Thyroid gland (tissue), 4 donors: ENCODE data around the gene DDX46. TPM values are rescaled to one million over a fixed set of nuclear protein-coding genes. Genes with fewer than 3 reads are reported as not detected.
A peak's percentile ranks its signal among the peaks of the same experiment; 100 is the strongest.
"Not testable (repeated sequence)": the region's sequence is repeated elsewhere in the genome, so short reads cannot be mapped to it uniquely, and the experiment has no call there.

Experiments used
- DNase-seq, 2 donors: peaks; one replicate each; pipeline ENCODE4 v3.0.0-alpha.2; 2019
- H3K27ac ChIP-seq, 3 donors: fragments of 200-600 bp; sonication (generic); 1 replicate in 2 of 3; 2 replicates in 1 of 3; pipeline ENCODE4 v1.5.1; 2016 to 2019; ENCODE audit warnings: mild to moderate bottlenecking in 1 of 3, moderate library complexity in 1 of 3
- H3K27me3 ChIP-seq: fragments of 200-600 bp; sonication (generic); one replicate; pipeline ENCODE4 v1.5.1; 2019
- H3K36me3 ChIP-seq, 2 donors: fragments of 200-600 bp; sonication (generic); one replicate each; pipeline ENCODE4 v1.5.1; 2016 to 2019
- H3K4me1 ChIP-seq, 2 donors: fragments of 200-600 bp; sonication (generic); one replicate each; pipeline ENCODE4 v1.5.1; 2017 to 2019
- H3K4me3 ChIP-seq, 3 donors: fragments of 200-600 bp; sonication (generic); replicated peaks in 1 of 3; 1 replicate in 2 of 3; 2 replicates in 1 of 3; pipeline ENCODE4 v1.5.1; 2016; ENCODE audit warnings: mild to moderate bottlenecking in 1 of 3
- H3K9me3 ChIP-seq: fragments of 200-600 bp; sonication (generic); one replicate; pipeline ENCODE4 v1.5.1; 2017
- POLR2A ChIP-seq, 2 donors: fragments of 450-650 bp; IDR thresholded peaks; one replicate each; pipeline ENCODE4 v1.6.1; 2017; ENCODE audit warnings: antibody characterized with exemption in 2 of 2, mild to moderate bottlenecking in 2 of 2, moderate library complexity in 1 of 2
- WGBS, 2 donors: methylation state at CpG; one replicate each; pipeline ENCODE4 v1.1.5; 2017; 5-methylcytosine and 5-hydroxymethylcytosine counted together
- intact Hi-C: fragments of 100-400 bp; cut with DNase I; formaldehyde crosslinking; loops from one replicate; pipeline ENCODE4 v1.15.1; 2023
- total RNA-seq, 4 donors: library from RNA; depleted of rRNA; stranded (reverse); fragments of >200 nt; gene quantifications; one replicate each; pipeline ENCODE4 v1.2.3, GENCODE V29; 2016
- TF ChIP-seq, protein P1 (sequence below), 6 experiments: fragments of 200-600 bp in 3 of 6; fragments of 450-650 bp in 3 of 6; sonication (generic) in 3 of 6; IDR thresholded peaks; one replicate each; pipeline ENCODE4 v1.5.1; 2016 to 2019; ENCODE audit warnings: antibody characterized with exemption in 6 of 6, mild to moderate bottlenecking in 2 of 6, inconsistent platforms in 1 of 6, moderate library complexity in 1 of 6

Gene DDX46, protein sequence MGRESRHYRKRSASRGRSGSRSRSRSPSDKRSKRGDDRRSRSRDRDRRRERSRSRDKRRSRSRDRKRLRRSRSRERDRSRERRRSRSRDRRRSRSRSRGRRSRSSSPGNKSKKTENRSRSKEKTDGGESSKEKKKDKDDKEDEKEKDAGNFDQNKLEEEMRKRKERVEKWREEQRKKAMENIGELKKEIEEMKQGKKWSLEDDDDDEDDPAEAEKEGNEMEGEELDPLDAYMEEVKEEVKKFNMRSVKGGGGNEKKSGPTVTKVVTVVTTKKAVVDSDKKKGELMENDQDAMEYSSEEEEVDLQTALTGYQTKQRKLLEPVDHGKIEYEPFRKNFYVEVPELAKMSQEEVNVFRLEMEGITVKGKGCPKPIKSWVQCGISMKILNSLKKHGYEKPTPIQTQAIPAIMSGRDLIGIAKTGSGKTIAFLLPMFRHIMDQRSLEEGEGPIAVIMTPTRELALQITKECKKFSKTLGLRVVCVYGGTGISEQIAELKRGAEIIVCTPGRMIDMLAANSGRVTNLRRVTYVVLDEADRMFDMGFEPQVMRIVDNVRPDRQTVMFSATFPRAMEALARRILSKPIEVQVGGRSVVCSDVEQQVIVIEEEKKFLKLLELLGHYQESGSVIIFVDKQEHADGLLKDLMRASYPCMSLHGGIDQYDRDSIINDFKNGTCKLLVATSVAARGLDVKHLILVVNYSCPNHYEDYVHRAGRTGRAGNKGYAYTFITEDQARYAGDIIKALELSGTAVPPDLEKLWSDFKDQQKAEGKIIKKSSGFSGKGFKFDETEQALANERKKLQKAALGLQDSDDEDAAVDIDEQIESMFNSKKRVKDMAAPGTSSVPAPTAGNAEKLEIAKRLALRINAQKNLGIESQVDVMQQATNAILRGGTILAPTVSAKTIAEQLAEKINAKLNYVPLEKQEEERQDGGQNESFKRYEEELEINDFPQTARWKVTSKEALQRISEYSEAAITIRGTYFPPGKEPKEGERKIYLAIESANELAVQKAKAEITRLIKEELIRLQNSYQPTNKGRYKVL
- total RNA-seq = 10 to 100 TPM; 37.3 to 97.0 (median 63.6) TPM

DNA sequence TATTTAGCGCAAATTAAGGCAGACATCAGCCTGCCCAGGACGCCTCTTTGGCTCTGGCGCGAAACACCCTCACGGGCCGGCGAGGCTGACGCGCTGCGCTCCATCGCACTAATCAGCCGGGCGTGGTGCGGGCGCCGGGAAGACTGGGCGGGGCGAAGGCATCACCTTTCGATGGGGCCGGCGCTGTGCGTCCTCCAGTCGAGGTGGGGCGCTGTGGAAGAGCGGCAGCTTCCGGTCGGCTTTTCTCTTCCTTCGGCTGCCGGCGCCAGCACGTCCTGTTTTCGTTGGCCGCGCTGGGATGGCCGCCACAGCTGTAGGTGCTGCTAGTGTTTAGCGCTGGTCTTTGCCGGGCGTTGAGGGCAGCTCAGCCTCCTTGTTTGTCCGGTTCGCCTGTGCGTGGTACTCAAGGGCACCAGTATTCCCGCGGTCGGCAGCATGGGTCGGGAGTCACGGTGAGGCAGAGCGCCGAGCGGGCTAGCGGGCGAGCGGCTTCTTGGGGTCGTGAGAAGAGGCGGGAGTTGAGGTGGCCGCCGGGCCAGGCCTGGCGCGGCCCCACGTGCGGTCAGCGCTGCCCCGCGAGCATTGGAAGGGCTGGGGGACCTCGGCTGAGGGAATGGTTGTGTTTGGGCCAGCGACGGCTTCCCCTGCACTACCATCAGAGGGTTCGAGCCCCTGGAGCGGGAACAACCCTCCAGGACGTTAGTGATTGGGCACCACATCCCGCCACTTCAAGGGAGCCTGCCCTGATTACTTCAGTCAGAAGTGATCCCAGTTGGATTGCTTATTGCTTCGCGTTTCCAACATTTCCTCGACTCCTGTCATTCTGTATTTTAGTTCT is at the start of gene DDX46:
Gene DDX46 (plus strand): TSS at position 276 of the 838 bp plus-strand sequence. CDS start 160 bp downstream, at position 436.
- no peaks in the 10 kb centered on the region for H3K9me3 ChIP-seq
- H3K27ac ChIP-seq = peak within 1 kb of the TSS in 2 of 3 donors; percentile 53 to 57
- H3K4me3 ChIP-seq = peak within 1 kb of the TSS; percentile 75 to 90 (median 76)
- no peaks in the 10 kb centered on the region for H3K27me3 ChIP-seq
- TF ChIP-seq, protein P1, sequence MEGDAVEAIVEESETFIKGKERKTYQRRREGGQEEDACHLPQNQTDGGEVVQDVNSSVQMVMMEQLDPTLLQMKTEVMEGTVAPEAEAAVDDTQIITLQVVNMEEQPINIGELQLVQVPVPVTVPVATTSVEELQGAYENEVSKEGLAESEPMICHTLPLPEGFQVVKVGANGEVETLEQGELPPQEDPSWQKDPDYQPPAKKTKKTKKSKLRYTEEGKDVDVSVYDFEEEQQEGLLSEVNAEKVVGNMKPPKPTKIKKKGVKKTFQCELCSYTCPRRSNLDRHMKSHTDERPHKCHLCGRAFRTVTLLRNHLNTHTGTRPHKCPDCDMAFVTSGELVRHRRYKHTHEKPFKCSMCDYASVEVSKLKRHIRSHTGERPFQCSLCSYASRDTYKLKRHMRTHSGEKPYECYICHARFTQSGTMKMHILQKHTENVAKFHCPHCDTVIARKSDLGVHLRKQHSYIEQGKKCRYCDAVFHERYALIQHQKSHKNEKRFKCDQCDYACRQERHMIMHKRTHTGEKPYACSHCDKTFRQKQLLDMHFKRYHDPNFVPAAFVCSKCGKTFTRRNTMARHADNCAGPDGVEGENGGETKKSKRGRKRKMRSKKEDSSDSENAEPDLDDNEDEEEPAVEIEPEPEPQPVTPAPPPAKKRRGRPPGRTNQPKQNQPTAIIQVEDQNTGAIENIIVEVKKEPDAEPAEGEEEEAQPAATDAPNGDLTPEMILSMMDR (IDR thresholded peaks at IDR 0.05) = peak; percentile 24 to 95 (median 68)
- peak in 1 of 2 donors; percentile 66 for TF ChIP-seq POLR2A (IDR thresholded peaks at IDR 0.05)
- intact Hi-C loops = no loop called here
- H3K36me3 ChIP-seq = no peaks in the 10 kb centered on the region
- peaks cover 12 to 14% of the 10 kb centered on the region in 2 donors for H3K4me1 ChIP-seq
- peak; percentile 94 to 97 for DNase-seq
- 0 to 1% methylated on average over 13 to 28 of the region's 73 CpGs for WGBS, 2 donors

DNA sequence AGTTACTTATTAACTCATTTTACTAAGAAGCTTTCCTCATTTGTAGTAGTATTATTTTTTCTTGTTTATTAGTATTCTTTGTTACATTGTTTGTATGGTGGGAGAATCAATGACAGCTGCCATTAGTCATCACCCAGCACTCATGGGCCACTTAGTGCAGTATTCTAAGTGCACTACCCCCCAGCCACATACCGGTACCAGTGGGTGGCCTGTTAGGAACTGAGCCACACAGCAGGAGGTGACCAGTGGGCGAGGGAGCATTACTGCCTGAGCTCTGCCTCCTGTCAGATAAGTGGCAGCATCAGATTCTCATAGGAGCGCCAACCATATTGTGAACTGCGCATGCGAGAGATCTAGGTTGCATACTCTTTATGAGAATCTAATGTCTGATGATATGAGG is 44.5 kb upstream of the DDX46 start:
- H3K36me3 ChIP-seq = peaks cover 34 to 66% of the 10 kb centered on the region in 2 donors
- WGBS, 2 donors = 95 to 97% methylated on average over 5 of the region's 5 CpGs

DNA sequence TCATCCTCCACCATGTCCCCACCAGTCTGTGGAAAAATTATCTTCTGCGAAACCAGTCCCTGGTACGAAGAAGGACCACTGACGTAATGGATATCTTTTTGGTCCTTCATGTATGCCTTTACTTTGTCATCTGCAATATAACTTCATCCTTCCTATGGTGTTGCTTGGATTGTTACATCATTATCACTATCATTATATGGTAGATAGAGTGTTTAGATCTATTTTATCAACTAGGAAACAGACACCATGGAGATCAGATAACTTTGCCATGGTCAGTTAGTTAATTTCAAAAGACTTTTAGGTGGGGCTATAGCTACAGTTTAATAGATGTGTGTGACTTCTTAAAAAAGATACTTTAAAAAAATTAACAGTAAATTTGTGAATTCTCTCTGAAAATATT is 44.0 kb upstream of the DDX46 start:
- 91 to 98% methylated on average over 3 of the region's 3 CpGs for WGBS, 2 donors
- no peaks in the 10 kb centered on the region for H3K9me3 ChIP-seq
- H3K4me3 ChIP-seq = no peak overlapping the region
- H3K36me3 ChIP-seq = peaks cover 34 to 65% of the 10 kb centered on the region in 2 donors
- H3K4me1 ChIP-seq = no peaks in the 10 kb centered on the region
- TF ChIP-seq POLR2A (IDR thresholded peaks at IDR 0.05) = no peak
- TF ChIP-seq, protein P1 (IDR thresholded peaks at IDR 0.05) = no peak
- no peaks in the 10 kb centered on the region for H3K27me3 ChIP-seq
- DNase-seq = no peak
- intact Hi-C loops = no loop called here
- no peak overlapping the region for H3K27ac ChIP-seq

More for the DNA sequence above, 44.5 kb upstream of the DDX46 start:
- Histone ChIP-seq H3K4me1 (no peaks in the 10 kb centered on the region), H3K9me3 (no peaks in the 10 kb centered on the region), H3K4me3 (no peak overlapping the region), H3K27ac (no peak overlapping the region), H3K27me3 (no peaks in the 10 kb centered on the region)
- TF ChIP-seq, protein P1 (IDR thresholded peaks at IDR 0.05) = no peak
- TF ChIP-seq POLR2A (IDR thresholded peaks at IDR 0.05) = no peak
- DNase-seq = no peak
- intact Hi-C loops = no loop called here

DNA sequence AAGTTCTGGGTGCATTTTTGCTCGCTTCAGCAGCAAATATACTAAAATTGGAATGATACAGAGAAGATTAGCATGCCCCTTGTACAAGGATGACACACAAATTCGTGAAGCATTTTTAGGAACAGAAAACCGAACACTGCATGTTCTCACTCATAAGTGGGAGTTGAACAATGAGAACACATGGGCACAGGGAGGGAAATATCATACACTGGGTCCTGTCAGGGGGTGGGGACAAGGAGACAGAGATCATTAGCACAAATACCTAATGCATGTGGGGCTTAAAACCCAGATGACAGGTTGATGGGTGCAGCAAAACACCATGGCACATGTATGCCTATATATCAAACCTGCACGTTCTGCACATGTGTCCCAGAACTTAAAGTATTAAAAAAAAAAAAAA is 43.1 kb upstream of the DDX46 start:
- H3K4me3 ChIP-seq, intact Hi-C loops, H3K27me3 ChIP-seq, H3K4me1 ChIP-seq, H3K27ac ChIP-seq, DNase-seq, H3K9me3 ChIP-seq: not testable (repeated sequence)
- WGBS, 2 donors = 96 to 97% methylated on average over 4 of the region's 4 CpGs
- peaks cover 30 to 65% of the 10 kb centered on the region in 2 donors for H3K36me3 ChIP-seq

DNA sequence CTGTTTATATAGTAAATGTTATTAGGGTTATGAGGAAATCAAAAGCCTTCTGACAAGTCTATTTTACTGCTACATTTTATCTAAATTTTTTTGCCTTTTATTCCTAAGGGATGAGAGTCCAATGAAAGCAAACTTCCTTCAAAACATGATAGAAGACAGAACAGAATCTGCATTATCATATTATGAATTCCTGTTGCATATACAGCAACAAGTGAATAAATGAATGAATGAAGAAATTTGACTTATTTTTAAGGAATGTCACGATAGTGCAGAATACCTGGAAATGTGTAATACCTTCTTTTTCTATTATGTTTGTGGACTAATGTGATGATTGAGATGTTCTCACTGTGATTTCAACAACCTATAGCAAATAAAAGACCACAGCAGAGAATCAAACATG is 33.7 kb upstream of the DDX46 start:
- no peaks in the 10 kb centered on the region for H3K9me3 ChIP-seq
- H3K4me1 ChIP-seq = no peaks in the 10 kb centered on the region
- H3K27me3 ChIP-seq = no peaks in the 10 kb centered on the region
- no peak overlapping the region for H3K4me3 ChIP-seq
- intact Hi-C loops = no loop called here
- TF ChIP-seq, protein P1 (IDR thresholded peaks at IDR 0.05) = no peak
- TF ChIP-seq POLR2A (IDR thresholded peaks at IDR 0.05) = no peak
- peaks cover 35 to 42% of the 10 kb centered on the region in 2 donors for H3K36me3 ChIP-seq
- WGBS, 2 donors = 92 to 94% methylated on average over 1 of the region's 1 CpG
- DNase-seq = no peak
- no peak overlapping the region for H3K27ac ChIP-seq
